ENCODE data around the gene METTL26. TPM values are rescaled to one million over a fixed set of nuclear protein-coding genes. Genes with fewer than 3 reads are reported as not detected.

The METTL26 gene
- total and polyA plus RNA-seq, 2 of the 4 experiments (the other 2 are of a cell fraction) = 46.8 to 128 TPM

DNA sequence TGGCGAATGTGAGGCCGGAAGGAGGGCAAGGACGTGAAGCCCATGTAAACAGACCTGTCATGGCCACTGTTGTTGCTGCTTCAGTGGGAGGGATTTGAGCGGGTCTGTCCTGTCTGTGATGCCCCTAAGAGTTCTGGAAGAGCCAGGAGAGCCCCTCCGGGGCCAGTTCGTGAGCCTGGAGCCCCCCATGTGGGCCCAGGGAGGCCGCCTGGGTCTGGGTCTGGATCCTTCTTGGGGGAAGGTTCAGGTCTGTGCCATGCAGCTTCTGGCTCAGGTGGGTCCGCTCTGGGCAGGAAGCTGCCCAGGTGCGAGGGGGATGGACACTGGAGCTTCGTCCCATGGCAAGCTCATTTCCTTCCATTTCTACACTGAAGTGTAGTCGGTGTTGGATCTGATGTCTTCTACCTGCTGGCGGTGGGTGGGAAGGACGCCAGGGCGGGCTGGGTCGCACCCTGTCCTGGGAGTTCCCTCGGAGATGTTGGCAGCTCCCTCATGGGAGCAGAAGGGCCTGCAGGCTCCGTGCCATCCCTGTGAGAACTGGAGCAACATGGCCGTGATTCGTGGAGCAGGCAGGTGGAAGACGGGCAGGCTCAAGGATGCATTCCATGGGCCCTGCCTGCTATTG, 16.5 kb downstream of the METTL26 start:
- Histone ChIP-seq H3K18ac (ENCODE audit: low read depth, low read length) (no peak overlapping the region), H3K36me3 (ENCODE audit: control insufficient read depth, insufficient read depth, low read length) (peaks cover 2% of the 10 kb centered on the region; the same call in 1 of the 2 replicates), H2AK9ac (replicated peaks; ENCODE audit: low read depth, low read length, poor library complexity) (no peak overlapping the region), H3K4me3 (ENCODE audit: insufficient read depth, low read depth, low read length) (no peak overlapping the region), H2AK5ac (ENCODE audit: low read depth, low read length) (no peak overlapping the region), H3K56ac (ENCODE audit: extremely low read depth, insufficient read depth, low read length) (no peak overlapping the region), H2AFZ (replicated peaks; ENCODE audit: low read length, poor library complexity) (no peak overlapping the region), H3K4me1 (ENCODE audit: control insufficient read depth, insufficient read depth, low read length) (peaks cover 3% of the 10 kb centered on the region; the same call in 1 of the 2 replicates), H3K79me1 (ENCODE audit: low read depth in 1 of 2, low read length in 2 of 2) (peaks cover 10 to 46% of the 10 kb centered on the region in 2 experiments; a peak in 3 of 4 replicates), H3K9me1 (ENCODE audit: insufficient read depth, low read length) (peaks cover 6% of the 10 kb centered on the region; the same call in 1 of the 2 replicates), H4K20me1 (ENCODE audit: insufficient read depth, low read length) (peaks cover 19% of the 10 kb centered on the region), H4K91ac (ENCODE audit: insufficient read depth, low read depth, low read length) (no peak overlapping the region), H2BK15ac (ENCODE audit: low read depth, low read length) (no peak overlapping the region), H3K27ac (ENCODE audit: insufficient read depth, low read length) (no peak overlapping the region), H2BK120ac (ENCODE audit: low read depth, low read length) (no peak overlapping the region), H3K9me3 (ENCODE audit: control insufficient read depth, insufficient read depth, low read length) (no peaks in the 10 kb centered on the region), H3K4ac (ENCODE audit: low read depth, low read length) (no peak overlapping the region), H4K8ac (ENCODE audit: low read depth in 2 of 2, low read length in 2 of 2) (no peak overlapping the region), H2BK5ac (ENCODE audit: low read depth, low read length, poor library complexity, severe bottlenecking) (no peak overlapping the region), H2BK20ac (ENCODE audit: low read depth, low read length) (no peak overlapping the region), H3K27me3 (ENCODE audit: control insufficient read depth, insufficient read depth, low read length) (no peaks in the 10 kb centered on the region), H3K14ac (replicated peaks; ENCODE audit: low read depth, low read length) (no peak overlapping the region), H3K4me2 (ENCODE audit: low read depth, low read length) (no peak overlapping the region), H3K23ac (ENCODE audit: low read depth, low read length) (no peak overlapping the region), H3K9ac (ENCODE audit: low read depth, low read length) (no peak overlapping the region), H4K5ac (ENCODE audit: low read depth, low read length) (no peak overlapping the region)
- ChIA-PET CTCF (no interaction called here), POLR2A (ENCODE audit: unreplicated experiment) (no interaction called here)
- no peak for ATAC-seq (ENCODE audit: low read depth)
- dilution Hi-C loops (cut with HindIII; ENCODE audit: low sequenced_read_pairs, unreplicated experiment) (no loop called here), in situ Hi-C loops (cut with MboI; ENCODE audit: low sequenced_read_pairs) (no loop called here), intact Hi-C loops (cut with micrococcal nuclease) (no loop called here)
- BruUV-seq (replicated peaks) = no TSS peak
- no peak for DNase-seq
- 94% methylated on average over 6 of the region's 20 CpGs; no CpG with 5 or more reads in 1 of the 2 experiments for WGBS, 2 experiments (ENCODE audit: extremely low coverage in 2 of 2, insufficient read length in 1 of 2)
- TF ChIP-seq, protein P1, sequence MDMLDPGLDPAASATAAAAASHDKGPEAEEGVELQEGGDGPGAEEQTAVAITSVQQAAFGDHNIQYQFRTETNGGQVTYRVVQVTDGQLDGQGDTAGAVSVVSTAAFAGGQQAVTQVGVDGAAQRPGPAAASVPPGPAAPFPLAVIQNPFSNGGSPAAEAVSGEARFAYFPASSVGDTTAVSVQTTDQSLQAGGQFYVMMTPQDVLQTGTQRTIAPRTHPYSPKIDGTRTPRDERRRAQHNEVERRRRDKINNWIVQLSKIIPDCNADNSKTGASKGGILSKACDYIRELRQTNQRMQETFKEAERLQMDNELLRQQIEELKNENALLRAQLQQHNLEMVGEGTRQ (IDR thresholded peaks at IDR 0.05; ENCODE audit: low read depth, low read length) = no peak
- TF ChIP-seq, protein P2, sequence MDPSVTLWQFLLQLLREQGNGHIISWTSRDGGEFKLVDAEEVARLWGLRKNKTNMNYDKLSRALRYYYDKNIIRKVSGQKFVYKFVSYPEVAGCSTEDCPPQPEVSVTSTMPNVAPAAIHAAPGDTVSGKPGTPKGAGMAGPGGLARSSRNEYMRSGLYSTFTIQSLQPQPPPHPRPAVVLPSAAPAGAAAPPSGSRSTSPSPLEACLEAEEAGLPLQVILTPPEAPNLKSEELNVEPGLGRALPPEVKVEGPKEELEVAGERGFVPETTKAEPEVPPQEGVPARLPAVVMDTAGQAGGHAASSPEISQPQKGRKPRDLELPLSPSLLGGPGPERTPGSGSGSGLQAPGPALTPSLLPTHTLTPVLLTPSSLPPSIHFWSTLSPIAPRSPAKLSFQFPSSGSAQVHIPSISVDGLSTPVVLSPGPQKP (IDR thresholded peaks at IDR 0.05; ENCODE audit: borderline replicate concordance, low read depth, low read length) = no peak
- no peak for TF ChIP-seq RAD21 (IDR thresholded peaks at IDR 0.05; ENCODE audit: low read length)
- TF ChIP-seq BHLHE40 (IDR thresholded peaks at IDR 0.05; ENCODE audit: low read depth, low read length) = no peak
- TF ChIP-seq MXI1 (IDR thresholded peaks at IDR 0.05; ENCODE audit: borderline replicate concordance, low read depth, low read length) = no peak
- TF ChIP-seq MAFK (IDR thresholded peaks at IDR 0.05; ENCODE audit: low read depth, low read length) = no peak
- no peak for TF ChIP-seq CEBPB (IDR thresholded peaks at IDR 0.05; ENCODE audit: low read depth, low read length)
- TF ChIP-seq FOS (IDR thresholded peaks at IDR 0.05; ENCODE audit: low read depth, low read length) = no peak
- TF ChIP-seq CHD1 (IDR thresholded peaks at IDR 0.05; ENCODE audit: low read depth, low read length) = no peak
- TF ChIP-seq RFX5 (IDR thresholded peaks at IDR 0.05; ENCODE audit: low read depth, low read length) = no peak
- TF ChIP-seq MAZ (IDR thresholded peaks at IDR 0.05; ENCODE audit: borderline replicate concordance, low read depth, low read length) = no peak
- TF ChIP-seq, protein P3, sequence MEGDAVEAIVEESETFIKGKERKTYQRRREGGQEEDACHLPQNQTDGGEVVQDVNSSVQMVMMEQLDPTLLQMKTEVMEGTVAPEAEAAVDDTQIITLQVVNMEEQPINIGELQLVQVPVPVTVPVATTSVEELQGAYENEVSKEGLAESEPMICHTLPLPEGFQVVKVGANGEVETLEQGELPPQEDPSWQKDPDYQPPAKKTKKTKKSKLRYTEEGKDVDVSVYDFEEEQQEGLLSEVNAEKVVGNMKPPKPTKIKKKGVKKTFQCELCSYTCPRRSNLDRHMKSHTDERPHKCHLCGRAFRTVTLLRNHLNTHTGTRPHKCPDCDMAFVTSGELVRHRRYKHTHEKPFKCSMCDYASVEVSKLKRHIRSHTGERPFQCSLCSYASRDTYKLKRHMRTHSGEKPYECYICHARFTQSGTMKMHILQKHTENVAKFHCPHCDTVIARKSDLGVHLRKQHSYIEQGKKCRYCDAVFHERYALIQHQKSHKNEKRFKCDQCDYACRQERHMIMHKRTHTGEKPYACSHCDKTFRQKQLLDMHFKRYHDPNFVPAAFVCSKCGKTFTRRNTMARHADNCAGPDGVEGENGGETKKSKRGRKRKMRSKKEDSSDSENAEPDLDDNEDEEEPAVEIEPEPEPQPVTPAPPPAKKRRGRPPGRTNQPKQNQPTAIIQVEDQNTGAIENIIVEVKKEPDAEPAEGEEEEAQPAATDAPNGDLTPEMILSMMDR (conservative IDR thresholded peaks at IDR 0.05; ENCODE audit: low read depth, low read length) = no peak
- no peak for TF ChIP-seq RCOR1 (IDR thresholded peaks at IDR 0.05; ENCODE audit: insufficient replicate concordance, low read length)

Data from IMR-90 (cell line).